Astrocyte of the hippocampus (primary cell): ENCODE measurements around the gene ASCC3.
"Not testable (repeated sequence)": the region's sequence is repeated elsewhere in the genome, so short reads cannot be mapped to it uniquely, and the experiment has no call there.

ENCODE experiments used
- DNase-seq: peaks from one replicate; pipeline ENCODE4 v3.0.0; 2011; ENCODE audit warnings: low read depth, low spot score

Gene ASCC3

GRCh38 chr6:100808638-100809275 is 72.4 kb downstream of the ASCC3 start:
- peak; percentile 21 for DNase-seq

- no peak for DNase-seq
Measured at GRCh38 chr6:100806296-100806695, 74.8 kb downstream of the ASCC3 start.

- no peak for DNase-seq
Measured at GRCh38 chr6:100803264-100804045, 77.7 kb downstream of the ASCC3 start.

GRCh38 chr6:100801036-100801435 is 80.1 kb downstream of the ASCC3 start:
- no peak for DNase-seq

GRCh38 chr6:100796049-100796823 is 84.9 kb downstream of the ASCC3 start:
- no peak for DNase-seq

GRCh38 chr6:100790084-100790483 is 91.0 kb downstream of the ASCC3 start:
- no peak for DNase-seq

- no peak for DNase-seq
Measured at GRCh38 chr6:100785982-100786381, 95.1 kb downstream of the ASCC3 start.

- DNase-seq: no peak
Measured at GRCh38 chr6:100780648-100781047, 100.5 kb downstream of the ASCC3 start.

- DNase-seq: no peak
Measured at GRCh38 chr6:100775667-100776066, 105.5 kb downstream of the ASCC3 start.

GRCh38 chr6:100774681-100775080 is 106.4 kb downstream of the ASCC3 start:
- no peak for DNase-seq

GRCh38 chr6:100768816-100769351 is 112.2 kb downstream of the ASCC3 start:
- DNase-seq: no peak

GRCh38 chr6:100763617-100764241 is 117.4 kb downstream of the ASCC3 start:
- DNase-seq: no peak

GRCh38 chr6:100761841-100762240 is 119.3 kb downstream of the ASCC3 start:
- DNase-seq: no peak

- not testable (repeated sequence) for DNase-seq
Measured at GRCh38 chr6:100758386-100758785, 122.7 kb downstream of the ASCC3 start.

- DNase-seq: no peak
Measured at GRCh38 chr6:100753421-100753820, 127.7 kb downstream of the ASCC3 start.

GRCh38 chr6:100751590-100751989 is 129.5 kb downstream of the ASCC3 start:
- DNase-seq: no peak

- DNase-seq: no peak
Measured at GRCh38 chr6:100745419-100746041, 135.6 kb downstream of the ASCC3 start.

- DNase-seq: no peak
Measured at GRCh38 chr6:100740439-100740838, 140.7 kb downstream of the ASCC3 start.

- DNase-seq: not testable (repeated sequence)
Measured at GRCh38 chr6:100737720-100738119, 143.4 kb downstream of the ASCC3 start.

GRCh38 chr6:100731411-100731810 is 149.7 kb downstream of the ASCC3 start:
- no peak for DNase-seq
